B cell (primary cell): ENCODE results near the gene MRPL22. TPM values are rescaled to one million over a fixed set of nuclear protein-coding genes. Genes with fewer than 3 reads are reported as not detected.

Experiments
- ATAC-seq: fragments of 200-7000 bp; cut with Tn5 transposase; one replicate; pipeline ENCODE4 v1.10.0; 2021; ENCODE audit warnings: low read depth, mild to moderate bottlenecking, moderate number of reproducible peaks, moderate library complexity
- CTCF ChIA-PET: fragments of 350-600 bp; sonication (Branson Sonifier 250); formaldehyde crosslinking; loops from one replicate; lab custom pipeline; 2021; ENCODE audit warnings: antibody characterized with exemption, inconsistent platforms; lab: Charles Lee
- POLR2A ChIA-PET: fragments of 350-600 bp; sonication (Branson Sonifier 250); formaldehyde crosslinking; loops from one replicate; lab custom pipeline; 2021; ENCODE audit warnings: antibody characterized with exemption; lab: Charles Lee
- DNase-seq: peaks from one replicate; pipeline ENCODE4 v3.0.0; 2013
- H2AFZ ChIP-seq: 2 replicates; pipeline ENCODE4 v1.6.1; 2012; ENCODE audit warnings: mild to moderate bottlenecking, low read depth, low read length; ENCODE audit not compliant: insufficient read depth, poor library complexity, severe bottlenecking
- H3K27ac ChIP-seq, 2 donors: 1 replicate in 1 of 2; 2 replicates in 1 of 2; pipeline ENCODE4 v1.5.1; 2012 to 2013; ENCODE audit warnings: low read length in 2 of 2, mild to moderate bottlenecking in 2 of 2, moderate library complexity in 1 of 2
- H3K27me3 ChIP-seq, 4 experiments: fragments of 200-600 bp in 1 of 4; sonication (generic) in 1 of 4; replicated peaks in 1 of 4; 1 replicate in 2 of 4; 2 replicates in 2 of 4; pipeline versions ENCODE4 v1.6.1 to v1.7.0; 2013 to 2016; ENCODE audit warnings: low read length in 3 of 4, mild to moderate bottlenecking in 2 of 4, mixed read lengths in 1 of 4, moderate library complexity in 1 of 4; ENCODE audit not compliant: insufficient read depth in 4 of 4, control insufficient read depth in 3 of 4; ENCODE audit errors: control extremely low read depth in 1 of 4
- H3K36me3 ChIP-seq, 2 experiments: replicated peaks in 1 of 2; 1 replicate in 1 of 2; 2 replicates in 1 of 2; pipeline versions ENCODE4 v1.6.1 to v1.7.1; 2013; ENCODE audit warnings: low read length in 1 of 2; ENCODE audit not compliant: insufficient read depth in 2 of 2, control insufficient read depth in 1 of 2; ENCODE audit errors: control extremely low read depth in 1 of 2, extremely low read depth in 1 of 2
- H3K4me1 ChIP-seq, 2 donors: fragments of 200-600 bp in 1 of 2; sonication (generic) in 1 of 2; 1 replicate in 1 of 2; 2 replicates in 1 of 2; pipeline versions ENCODE4 v1.5.1 to v1.6.1; 2013 to 2017; ENCODE audit warnings: low read length in 2 of 2; ENCODE audit not compliant: control insufficient read depth in 2 of 2, insufficient read depth in 2 of 2
- H3K4me2 ChIP-seq: replicated peaks from 2 replicates; pipeline ENCODE3; 2012; ENCODE audit warnings: mild to moderate bottlenecking, low read depth, low read length; ENCODE audit not compliant: poor library complexity, severe bottlenecking
- H3K4me3 ChIP-seq, 5 experiments: fragments of 200-600 bp in 1 of 5; sonication (generic) in 1 of 5; 1 replicate in 3 of 5; 2 replicates in 2 of 5; pipeline versions ENCODE4 v1.5.1 to v1.7.0; 2011 to 2016; ENCODE audit warnings: low read length in 4 of 5, mild to moderate bottlenecking in 4 of 5, low read depth in 2 of 5, control low read depth in 1 of 5, moderate library complexity in 1 of 5; ENCODE audit not compliant: insufficient read depth in 1 of 5; ENCODE audit errors: control extremely low read depth in 1 of 5, extremely low read depth in 1 of 5
- H3K79me2 ChIP-seq: fragments of 200-600 bp; sonication (generic); one replicate; pipeline ENCODE4 v1.6.0; 2016; ENCODE audit warnings: low read length; ENCODE audit not compliant: control insufficient read depth, insufficient read depth
- H3K9ac ChIP-seq: fragments of 200-600 bp; sonication (generic); 2 replicates; pipeline ENCODE4 v1.6.1; 2017; ENCODE audit warnings: mild to moderate bottlenecking, low read length, moderate library complexity
- H3K9me3 ChIP-seq, 3 donors: one replicate each; pipeline versions ENCODE4 v1.6.1 to v1.7.1; 2013; ENCODE audit warnings: low read length in 2 of 3; ENCODE audit not compliant: control insufficient read depth in 2 of 3, insufficient read depth in 1 of 3; ENCODE audit errors: control extremely low read depth in 1 of 3
- H4K20me1 ChIP-seq: 2 replicates; pipeline ENCODE4 v1.6.0; 2012; ENCODE audit warnings: mild to moderate bottlenecking, low read length; ENCODE audit not compliant: insufficient read depth, control insufficient read depth, poor library complexity, severe bottlenecking
- H3K27ac Mint-ChIP-seq: one replicate; pipeline ENCODE4 v1.8.0; 2021; ENCODE audit warnings: mixed read lengths
- H3K27me3 Mint-ChIP-seq: one replicate; pipeline ENCODE4 v1.8.0; 2021; ENCODE audit warnings: mixed read lengths
- H3K4me1 Mint-ChIP-seq: one replicate; pipeline ENCODE4 v1.8.0; 2021; ENCODE audit warnings: mixed read lengths
- H3K4me3 Mint-ChIP-seq: one replicate; pipeline ENCODE4 v1.8.0; 2021; ENCODE audit warnings: mixed read lengths
- H3K9me3 Mint-ChIP-seq: one replicate; pipeline ENCODE4 v1.8.0; 2022; ENCODE audit warnings: mixed read lengths; ENCODE audit not compliant: insufficient read depth
- EZH2 ChIP-seq: IDR thresholded peaks from 2 replicates; pipeline ENCODE4 v1.6.1; 2012; ENCODE audit warnings: borderline replicate concordance, low read depth, mild to moderate bottlenecking, moderate library complexity, low read length; ENCODE audit not compliant: insufficient read depth, poor library complexity, severe bottlenecking
- WGBS: methylation state at CpG from one replicate; pipeline ENCODE4 v1.1.5; 2013; ENCODE audit warnings: missing lambda C conversion rate; ENCODE audit not compliant: insufficient coverage; 5-methylcytosine and 5-hydroxymethylcytosine counted together
- intact Hi-C: fragments of 100-400 bp; cut with micrococcal nuclease; formaldehyde crosslinking; loops from one replicate; pipeline ENCODE4 v1.10.0; 2022
- polyA plus RNA-seq: library from polyadenylated mRNA; depleted of rRNA; stranded (reverse); fragments of >200 nt; gene quantifications from 2 replicates; pipeline ENCODE4 v1.2.3, GENCODE V29; 2012
- total RNA-seq, 2 donors: library from RNA; stranded (reverse); fragments of 120-200 nt in 1 of 2; gene quantifications; 1 replicate in 1 of 2; 2 replicates in 1 of 2; pipeline versions ENCODE4 v1.2.3 to v1.2.4, GENCODE V29; 2013 to 2022
- TF ChIP-seq, protein P1 (sequence below): fragments of 200-600 bp; IDR thresholded peaks from one replicate; pipeline ENCODE4 v1.8.0; 2022; ENCODE audit warnings: antibody characterized with exemption, mild to moderate bottlenecking

The MRPL22 gene
- total and polyA plus RNA-seq, 2 donors (not counting 1 experiment from before 2014, with no cell fraction given) = 18.8 to 21.4 TPM

DNA sequence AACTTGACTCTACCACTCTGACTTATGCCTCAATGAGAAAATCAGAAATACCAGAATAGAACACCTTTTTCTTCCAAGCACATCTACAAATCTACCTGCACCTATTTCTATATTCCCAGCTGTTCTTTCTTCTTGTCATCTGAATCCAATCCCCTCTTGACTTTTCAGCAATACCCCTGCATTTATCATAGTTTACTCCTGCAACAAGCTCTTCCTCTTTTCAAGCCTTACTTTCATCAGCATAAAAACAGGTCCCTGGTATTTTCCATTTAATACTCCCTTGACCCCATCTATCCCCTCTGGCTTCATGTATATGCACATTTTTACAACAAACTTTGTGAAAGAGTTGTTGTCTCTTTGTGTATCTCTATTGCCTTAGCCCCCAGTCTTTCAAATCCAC, 6.0 kb upstream of the MRPL22 start:
- Histone ChIP-seq H3K9me3 (no peaks in the 10 kb centered on the region), H3K79me2 (peaks cover 24% of the 10 kb centered on the region), H3K4me3 (no peak overlapping the region), H3K27ac (no peak overlapping the region), H3K4me1 (peaks cover 12 to 16% of the 10 kb centered on the region in 2 donors), H2AFZ (no peak overlapping the region), H4K20me1 (no peaks in the 10 kb centered on the region), H3K27me3 (no peaks in the 10 kb centered on the region), H3K9ac (no peak overlapping the region), H3K36me3 (peaks cover 6 to 22% of the 10 kb centered on the region in 2 experiments), H3K4me2 (no peak overlapping the region)
- Mint-ChIP-seq H3K9me3 (no peaks in the 10 kb centered on the region), H3K27me3 (no peaks in the 10 kb centered on the region), H3K4me1 (peaks cover 28% of the 10 kb centered on the region), H3K4me3 (no peak overlapping the region), H3K27ac (no peak overlapping the region)
- POLR2A ChIA-PET = no interaction called here
- no peak for TF ChIP-seq EZH2
- TF ChIP-seq, protein P1, sequence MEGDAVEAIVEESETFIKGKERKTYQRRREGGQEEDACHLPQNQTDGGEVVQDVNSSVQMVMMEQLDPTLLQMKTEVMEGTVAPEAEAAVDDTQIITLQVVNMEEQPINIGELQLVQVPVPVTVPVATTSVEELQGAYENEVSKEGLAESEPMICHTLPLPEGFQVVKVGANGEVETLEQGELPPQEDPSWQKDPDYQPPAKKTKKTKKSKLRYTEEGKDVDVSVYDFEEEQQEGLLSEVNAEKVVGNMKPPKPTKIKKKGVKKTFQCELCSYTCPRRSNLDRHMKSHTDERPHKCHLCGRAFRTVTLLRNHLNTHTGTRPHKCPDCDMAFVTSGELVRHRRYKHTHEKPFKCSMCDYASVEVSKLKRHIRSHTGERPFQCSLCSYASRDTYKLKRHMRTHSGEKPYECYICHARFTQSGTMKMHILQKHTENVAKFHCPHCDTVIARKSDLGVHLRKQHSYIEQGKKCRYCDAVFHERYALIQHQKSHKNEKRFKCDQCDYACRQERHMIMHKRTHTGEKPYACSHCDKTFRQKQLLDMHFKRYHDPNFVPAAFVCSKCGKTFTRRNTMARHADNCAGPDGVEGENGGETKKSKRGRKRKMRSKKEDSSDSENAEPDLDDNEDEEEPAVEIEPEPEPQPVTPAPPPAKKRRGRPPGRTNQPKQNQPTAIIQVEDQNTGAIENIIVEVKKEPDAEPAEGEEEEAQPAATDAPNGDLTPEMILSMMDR = no peak
- ATAC-seq (no peak), DNase-seq (no peak)
- CTCF ChIA-PET = no interaction called here
- intact Hi-C loops = loop anchor here (10.0 kb wide), 1 partner anchor 900 kb away; the partner anchor contains the start of genes FAM114A2 and MFAP3

DNA sequence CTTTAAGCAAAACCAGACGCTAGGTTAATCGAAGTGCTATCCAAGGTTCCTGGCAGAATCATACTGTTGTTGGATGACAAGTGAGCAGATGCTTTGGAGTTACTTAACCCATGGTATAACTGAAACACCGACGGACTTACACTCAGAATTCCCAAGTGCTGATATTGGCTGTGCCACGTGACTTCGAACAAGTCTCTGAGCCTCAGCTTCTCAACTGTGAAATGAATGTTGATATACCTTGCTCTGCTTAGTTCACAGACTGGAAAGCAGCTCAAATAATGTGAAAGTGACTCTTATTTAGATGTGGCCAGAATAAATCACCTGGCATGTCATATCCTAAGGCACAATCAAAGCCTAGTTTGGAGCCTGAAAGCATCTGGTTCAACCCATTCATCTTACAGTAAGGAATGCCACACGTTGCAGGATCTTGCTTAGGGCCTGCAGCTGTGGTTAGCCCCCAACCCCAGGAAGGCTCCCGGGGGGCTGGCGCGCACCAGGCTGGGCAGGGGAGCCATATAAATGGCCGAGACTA, 3.6 kb upstream of the MRPL22 start:
- no peak for DNase-seq

More for the DNA sequence above, 3.6 kb upstream of the MRPL22 start:
- Mint-ChIP-seq H3K27me3 (no peaks in the 10 kb centered on the region), H3K27ac (peak overlapping the region; percentile 80), H3K4me3 (peak overlapping the region; percentile 93), H3K4me1 (peaks cover 45% of the 10 kb centered on the region), H3K9me3 (no peaks in the 10 kb centered on the region)
- Histone ChIP-seq H3K36me3 (peaks cover 2 to 4% of the 10 kb centered on the region in 2 experiments), H3K27ac (peak overlapping the region in 1 of 2 donors; percentile 64), H2AFZ (peak overlapping the region; percentile 90), H3K4me3 (peak overlapping the region; percentile 65 to 90 (median 87)), H3K9me3 (no peaks in the 10 kb centered on the region), H3K4me1 (peaks cover 24 to 28% of the 10 kb centered on the region in 2 donors), H3K27me3 (no peaks in the 10 kb centered on the region), H3K4me2 (peak overlapping the region; percentile 76), H3K9ac (peak overlapping the region; percentile 82), H4K20me1 (no peaks in the 10 kb centered on the region), H3K79me2 (peaks cover 44% of the 10 kb centered on the region)
- TF ChIP-seq, protein P1 = no peak
- TF ChIP-seq EZH2 = no peak
- CTCF ChIA-PET = interaction anchor here (1.4 to 2.0 kb wide), 2 partner anchors 8 to 287 kb away, joined by 8 to 9 read pairs; no protein-coding TSS in a partner anchor
- intact Hi-C loops = loop anchor here (10.0 kb wide), 1 partner anchor 902 kb away; the partner anchor contains the start of genes FAM114A2 and MFAP3
- POLR2A ChIA-PET = interaction anchor here (0.5 to 1.2 kb wide), 2 partner anchors 10 to 79 kb away, joined by 3 read pairs; partner anchors contain the start of gene CNOT8
- no peak for ATAC-seq
- 23% methylated on average over 8 of the region's 11 CpGs for WGBS
